Measurements from ENCODE around the gene PRDX3. TPM values are rescaled to one million over a fixed set of nuclear protein-coding genes. Genes with fewer than 3 reads are reported as not detected.

The PRDX3 gene
- total RNA-seq (2021) (167 to 175 TPM (median 173 TPM) in 3 replicates), Bru-seq, nascent RNA (percentile 91 among the genes with signal in this experiment)
- long read RNA-seq, experiment 1, transcript PRDX3-203 (2 exons, 2,277 nt), result minor isoform, 6 of 1,625 reads
- long read RNA-seq, experiment 1, transcript PRDX3-201 (7 exons, 1,591 nt), result major isoform, 1,544 of 1,625 reads
- long read RNA-seq, experiment 1, partial matches to known transcripts, result 35 of 1,625 reads
- long read RNA-seq, experiment 1, other reads (novel, unspliced or antisense), result 40 of 1,625 reads
- long read RNA-seq, experiment 2, transcript PRDX3-201 (7 exons, 1,591 nt), result major isoform, 245 of 355 reads
- long read RNA-seq, experiment 2, partial matches to known transcripts, result 70 of 355 reads
- long read RNA-seq, experiment 2, other reads (novel, unspliced or antisense), result 37 of 355 reads
- long read RNA-seq, experiment 3, transcript PRDX3-201 (7 exons, 1,591 nt), result major isoform, 2,546 of 2,625 reads
- long read RNA-seq, experiment 3, partial matches to known transcripts, result 21 of 2,625 reads
- long read RNA-seq, experiment 3, other reads (novel, unspliced or antisense), result 54 of 2,625 reads

DNA sequence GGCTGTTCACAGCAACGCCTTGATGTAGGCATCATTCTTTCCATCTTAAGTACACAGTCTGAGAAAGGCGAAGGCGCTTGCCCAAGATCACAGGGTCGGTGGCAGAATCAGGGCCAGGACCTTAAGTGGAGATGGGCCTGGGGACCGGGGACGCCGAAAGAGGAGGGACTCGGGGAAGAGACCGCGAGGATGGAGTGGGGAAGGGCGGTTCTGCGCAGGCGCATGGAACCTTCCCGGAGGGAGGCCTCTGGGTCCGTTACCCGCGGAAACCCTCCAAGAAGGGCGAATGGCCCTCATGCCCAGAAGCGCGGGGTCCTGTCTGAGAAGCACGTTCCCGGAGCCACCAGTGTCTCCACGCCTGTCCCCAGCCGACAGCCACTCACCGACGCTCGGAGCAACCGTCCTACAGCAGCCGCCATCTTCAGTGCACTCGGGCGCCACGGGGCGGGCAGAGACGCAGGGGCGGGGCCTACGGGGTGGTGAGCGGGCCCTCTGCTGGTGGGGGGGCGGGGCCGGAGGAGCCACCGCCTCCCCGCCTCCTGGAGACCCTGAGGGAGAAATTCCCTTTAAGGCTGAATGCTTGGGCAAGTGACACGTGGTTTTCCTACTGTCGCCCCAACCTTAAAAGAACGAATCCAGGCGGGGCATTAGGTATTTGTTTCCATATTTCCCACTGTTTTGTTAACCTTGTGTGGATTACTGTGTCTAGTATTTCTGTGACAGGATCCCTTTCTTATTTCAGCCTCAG, at the start of gene PRDX3:
PRDX3 (minus strand) TSS at position 441 of the 748 bp plus-strand sequence; CDS start at position 419, 22 bp downstream.
- ChIA-PET POLR2A (no interaction called here), CTCF (no interaction called here)
- peaks cover 10% of the 10 kb centered on the region for H3K4me1 Mint-ChIP-seq
- H3K27me3 Mint-ChIP-seq (ENCODE audit: low read depth), result no peaks in the 10 kb centered on the region
- H3K4me3 Mint-ChIP-seq, result peak within 1 kb of the TSS; percentile 99
- H3K27ac Mint-ChIP-seq, result peak within 1 kb of the TSS; percentile 96
- peaks cover 27% of the 10 kb centered on the region for H3K36me3 Mint-ChIP-seq
- peaks cover under 1% of the 10 kb centered on the region; the same call in 1 of the 2 replicates for H3K9me3 Mint-ChIP-seq
- ATAC-seq (peak; percentile 99), DNase-seq (ENCODE audit: low spot score) (peak; percentile 95)
- TF ChIP-seq, protein P1, sequence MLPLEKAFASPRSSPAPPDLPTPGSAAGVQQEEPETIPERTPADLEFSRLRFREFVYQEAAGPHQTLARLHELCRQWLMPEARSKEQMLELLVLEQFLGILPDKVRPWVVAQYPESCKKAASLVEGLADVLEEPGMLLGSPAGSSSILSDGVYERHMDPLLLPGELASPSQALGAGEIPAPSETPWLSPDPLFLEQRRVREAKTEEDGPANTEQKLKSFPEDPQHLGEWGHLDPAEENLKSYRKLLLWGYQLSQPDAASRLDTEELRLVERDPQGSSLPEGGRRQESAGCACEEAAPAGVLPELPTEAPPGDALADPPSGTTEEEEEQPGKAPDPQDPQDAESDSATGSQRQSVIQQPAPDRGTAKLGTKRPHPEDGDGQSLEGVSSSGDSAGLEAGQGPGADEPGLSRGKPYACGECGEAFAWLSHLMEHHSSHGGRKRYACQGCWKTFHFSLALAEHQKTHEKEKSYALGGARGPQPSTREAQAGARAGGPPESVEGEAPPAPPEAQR (CRISPR knock-in tag; IDR thresholded peaks at IDR 0.05), result no peak
- TF ChIP-seq, protein P2, sequence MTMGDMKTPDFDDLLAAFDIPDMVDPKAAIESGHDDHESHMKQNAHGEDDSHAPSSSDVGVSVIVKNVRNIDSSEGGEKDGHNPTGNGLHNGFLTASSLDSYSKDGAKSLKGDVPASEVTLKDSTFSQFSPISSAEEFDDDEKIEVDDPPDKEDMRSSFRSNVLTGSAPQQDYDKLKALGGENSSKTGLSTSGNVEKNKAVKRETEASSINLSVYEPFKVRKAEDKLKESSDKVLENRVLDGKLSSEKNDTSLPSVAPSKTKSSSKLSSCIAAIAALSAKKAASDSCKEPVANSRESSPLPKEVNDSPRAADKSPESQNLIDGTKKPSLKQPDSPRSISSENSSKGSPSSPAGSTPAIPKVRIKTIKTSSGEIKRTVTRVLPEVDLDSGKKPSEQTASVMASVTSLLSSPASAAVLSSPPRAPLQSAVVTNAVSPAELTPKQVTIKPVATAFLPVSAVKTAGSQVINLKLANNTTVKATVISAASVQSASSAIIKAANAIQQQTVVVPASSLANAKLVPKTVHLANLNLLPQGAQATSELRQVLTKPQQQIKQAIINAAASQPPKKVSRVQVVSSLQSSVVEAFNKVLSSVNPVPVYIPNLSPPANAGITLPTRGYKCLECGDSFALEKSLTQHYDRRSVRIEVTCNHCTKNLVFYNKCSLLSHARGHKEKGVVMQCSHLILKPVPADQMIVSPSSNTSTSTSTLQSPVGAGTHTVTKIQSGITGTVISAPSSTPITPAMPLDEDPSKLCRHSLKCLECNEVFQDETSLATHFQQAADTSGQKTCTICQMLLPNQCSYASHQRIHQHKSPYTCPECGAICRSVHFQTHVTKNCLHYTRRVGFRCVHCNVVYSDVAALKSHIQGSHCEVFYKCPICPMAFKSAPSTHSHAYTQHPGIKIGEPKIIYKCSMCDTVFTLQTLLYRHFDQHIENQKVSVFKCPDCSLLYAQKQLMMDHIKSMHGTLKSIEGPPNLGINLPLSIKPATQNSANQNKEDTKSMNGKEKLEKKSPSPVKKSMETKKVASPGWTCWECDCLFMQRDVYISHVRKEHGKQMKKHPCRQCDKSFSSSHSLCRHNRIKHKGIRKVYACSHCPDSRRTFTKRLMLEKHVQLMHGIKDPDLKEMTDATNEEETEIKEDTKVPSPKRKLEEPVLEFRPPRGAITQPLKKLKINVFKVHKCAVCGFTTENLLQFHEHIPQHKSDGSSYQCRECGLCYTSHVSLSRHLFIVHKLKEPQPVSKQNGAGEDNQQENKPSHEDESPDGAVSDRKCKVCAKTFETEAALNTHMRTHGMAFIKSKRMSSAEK (CRISPR knock-in tag; IDR thresholded peaks at IDR 0.05; ENCODE audit: borderline replicate concordance), result no peak
- TF ChIP-seq, protein P3, sequence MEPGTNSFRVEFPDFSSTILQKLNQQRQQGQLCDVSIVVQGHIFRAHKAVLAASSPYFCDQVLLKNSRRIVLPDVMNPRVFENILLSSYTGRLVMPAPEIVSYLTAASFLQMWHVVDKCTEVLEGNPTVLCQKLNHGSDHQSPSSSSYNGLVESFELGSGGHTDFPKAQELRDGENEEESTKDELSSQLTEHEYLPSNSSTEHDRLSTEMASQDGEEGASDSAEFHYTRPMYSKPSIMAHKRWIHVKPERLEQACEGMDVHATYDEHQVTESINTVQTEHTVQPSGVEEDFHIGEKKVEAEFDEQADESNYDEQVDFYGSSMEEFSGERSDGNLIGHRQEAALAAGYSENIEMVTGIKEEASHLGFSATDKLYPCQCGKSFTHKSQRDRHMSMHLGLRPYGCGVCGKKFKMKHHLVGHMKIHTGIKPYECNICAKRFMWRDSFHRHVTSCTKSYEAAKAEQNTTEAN (CRISPR knock-in tag; IDR thresholded peaks at IDR 0.05), result no peak
- TF ChIP-seq, protein P4, sequence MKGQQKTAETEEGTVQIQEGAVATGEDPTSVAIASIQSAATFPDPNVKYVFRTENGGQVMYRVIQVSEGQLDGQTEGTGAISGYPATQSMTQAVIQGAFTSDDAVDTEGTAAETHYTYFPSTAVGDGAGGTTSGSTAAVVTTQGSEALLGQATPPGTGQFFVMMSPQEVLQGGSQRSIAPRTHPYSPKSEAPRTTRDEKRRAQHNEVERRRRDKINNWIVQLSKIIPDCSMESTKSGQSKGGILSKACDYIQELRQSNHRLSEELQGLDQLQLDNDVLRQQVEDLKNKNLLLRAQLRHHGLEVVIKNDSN (CRISPR knock-in tag; IDR thresholded peaks at IDR 0.05), result peak; percentile 34; the same call in 1 of the 2 replicates
- TF ChIP-seq PRRX2 (CRISPR knock-in tag; IDR thresholded peaks at IDR 0.05) (no peak), TEAD1 (CRISPR knock-in tag; IDR thresholded peaks at IDR 0.05) (0 out of 2 replicates have a peak, but pooled peaks have one; percentile 24), ELF4 (CRISPR knock-in tag; IDR thresholded peaks at IDR 0.05; ENCODE audit: low read depth) (no peak), ETV6 (CRISPR knock-in tag; IDR thresholded peaks at IDR 0.05) (peak; percentile 78), FOXP1 (CRISPR knock-in tag; IDR thresholded peaks at IDR 0.05; ENCODE audit: borderline replicate concordance) (0 out of 2 replicates have a peak, but pooled peaks have one; percentile 58), SP1 (CRISPR knock-in tag; conservative IDR thresholded peaks at IDR 0.05) (peak; percentile 85), RELA (CRISPR knock-in tag; IDR thresholded peaks at IDR 0.05; ENCODE audit: borderline replicate concordance) (peak; percentile 32; the same call in 1 of the 2 replicates), TCF7 (CRISPR knock-in tag; IDR thresholded peaks at IDR 0.05; ENCODE audit: low read depth) (no peak)
- TF ChIP-seq, protein P5, sequence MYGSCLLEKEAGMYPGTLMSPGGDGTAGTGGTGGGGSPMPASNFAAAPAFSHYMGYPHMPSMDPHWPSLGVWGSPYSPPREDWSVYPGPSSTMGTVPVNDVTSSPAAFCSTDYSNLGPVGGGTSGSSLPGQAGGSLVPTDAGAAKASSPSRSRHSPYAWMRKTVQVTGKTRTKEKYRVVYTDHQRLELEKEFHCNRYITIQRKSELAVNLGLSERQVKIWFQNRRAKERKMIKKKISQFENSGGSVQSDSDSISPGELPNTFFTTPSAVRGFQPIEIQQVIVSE (CRISPR knock-in tag; IDR thresholded peaks at IDR 0.05; ENCODE audit: borderline replicate concordance), result no peak
- TF ChIP-seq, protein P6, sequence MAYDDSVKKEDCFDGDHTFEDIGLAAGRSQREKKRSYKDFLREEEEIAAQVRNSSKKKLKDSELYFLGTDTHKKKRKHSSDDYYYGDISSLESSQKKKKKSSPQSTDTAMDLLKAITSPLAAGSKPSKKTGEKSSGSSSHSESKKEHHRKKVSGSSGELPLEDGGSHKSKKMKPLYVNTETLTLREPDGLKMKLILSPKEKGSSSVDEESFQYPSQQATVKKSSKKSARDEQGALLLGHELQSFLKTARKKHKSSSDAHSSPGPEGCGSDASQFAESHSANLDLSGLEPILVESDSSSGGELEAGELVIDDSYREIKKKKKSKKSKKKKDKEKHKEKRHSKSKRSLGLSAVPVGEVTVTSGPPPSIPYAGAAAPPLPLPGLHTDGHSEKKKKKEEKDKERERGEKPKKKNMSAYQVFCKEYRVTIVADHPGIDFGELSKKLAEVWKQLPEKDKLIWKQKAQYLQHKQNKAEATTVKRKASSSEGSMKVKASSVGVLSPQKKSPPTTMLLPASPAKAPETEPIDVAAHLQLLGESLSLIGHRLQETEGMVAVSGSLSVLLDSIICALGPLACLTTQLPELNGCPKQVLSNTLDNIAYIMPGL (CRISPR knock-in tag; IDR thresholded peaks at IDR 0.05), result no peak
- TF ChIP-seq, protein P7, sequence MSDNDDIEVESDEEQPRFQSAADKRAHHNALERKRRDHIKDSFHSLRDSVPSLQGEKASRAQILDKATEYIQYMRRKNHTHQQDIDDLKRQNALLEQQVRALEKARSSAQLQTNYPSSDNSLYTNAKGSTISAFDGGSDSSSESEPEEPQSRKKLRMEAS (CRISPR knock-in tag; IDR thresholded peaks at IDR 0.05), result peak; percentile 74
- TF ChIP-seq, protein P8, sequence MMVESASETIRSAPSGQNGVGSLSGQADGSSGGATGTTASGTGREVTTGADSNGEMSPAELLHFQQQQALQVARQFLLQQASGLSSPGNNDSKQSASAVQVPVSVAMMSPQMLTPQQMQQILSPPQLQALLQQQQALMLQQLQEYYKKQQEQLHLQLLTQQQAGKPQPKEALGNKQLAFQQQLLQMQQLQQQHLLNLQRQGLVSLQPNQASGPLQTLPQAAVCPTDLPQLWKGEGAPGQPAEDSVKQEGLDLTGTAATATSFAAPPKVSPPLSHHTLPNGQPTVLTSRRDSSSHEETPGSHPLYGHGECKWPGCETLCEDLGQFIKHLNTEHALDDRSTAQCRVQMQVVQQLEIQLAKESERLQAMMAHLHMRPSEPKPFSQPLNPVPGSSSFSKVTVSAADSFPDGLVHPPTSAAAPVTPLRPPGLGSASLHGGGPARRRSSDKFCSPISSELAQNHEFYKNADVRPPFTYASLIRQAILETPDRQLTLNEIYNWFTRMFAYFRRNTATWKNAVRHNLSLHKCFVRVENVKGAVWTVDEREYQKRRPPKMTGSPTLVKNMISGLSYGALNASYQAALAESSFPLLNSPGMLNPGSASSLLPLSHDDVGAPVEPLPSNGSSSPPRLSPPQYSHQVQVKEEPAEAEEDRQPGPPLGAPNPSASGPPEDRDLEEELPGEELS (CRISPR knock-in tag; IDR thresholded peaks at IDR 0.05), result peak; percentile 80; the same call in 1 of the 2 replicates
- TF ChIP-seq, protein P9, sequence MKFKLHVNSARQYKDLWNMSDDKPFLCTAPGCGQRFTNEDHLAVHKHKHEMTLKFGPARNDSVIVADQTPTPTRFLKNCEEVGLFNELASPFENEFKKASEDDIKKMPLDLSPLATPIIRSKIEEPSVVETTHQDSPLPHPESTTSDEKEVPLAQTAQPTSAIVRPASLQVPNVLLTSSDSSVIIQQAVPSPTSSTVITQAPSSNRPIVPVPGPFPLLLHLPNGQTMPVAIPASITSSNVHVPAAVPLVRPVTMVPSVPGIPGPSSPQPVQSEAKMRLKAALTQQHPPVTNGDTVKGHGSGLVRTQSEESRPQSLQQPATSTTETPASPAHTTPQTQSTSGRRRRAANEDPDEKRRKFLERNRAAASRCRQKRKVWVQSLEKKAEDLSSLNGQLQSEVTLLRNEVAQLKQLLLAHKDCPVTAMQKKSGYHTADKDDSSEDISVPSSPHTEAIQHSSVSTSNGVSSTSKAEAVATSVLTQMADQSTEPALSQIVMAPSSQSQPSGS (CRISPR knock-in tag; IDR thresholded peaks at IDR 0.05; ENCODE audit: borderline replicate concordance, low read depth), result no peak
